Gastroesophageal sphincter (tissue), 4 donors: Measurements from ENCODE around the gene NIT2. TPM values are rescaled to one million over a fixed set of nuclear protein-coding genes. Genes with fewer than 3 reads are reported as not detected.

Experiments used
- ATAC-seq: fragments of 150-250 bp; one replicate; pipeline ENCODE4 v1.9.1; 2016; ENCODE audit warnings: mild to moderate bottlenecking, moderate library complexity
- H3K27ac ChIP-seq, 4 donors: fragments of 200-600 bp; sonication (generic) in 3 of 4; 1 replicate in 3 of 4; 2 replicates in 1 of 4; pipeline ENCODE4 v1.5.1; 2016 to 2019
- H3K27me3 ChIP-seq: fragments of 200-600 bp; sonication (generic); one replicate; pipeline ENCODE4 v1.5.1; 2019
- H3K36me3 ChIP-seq, 2 donors: fragments of 200-600 bp; sonication (generic); one replicate each; pipeline ENCODE4 v1.5.1; 2019; ENCODE audit warnings: control low read depth in 1 of 2
- H3K4me1 ChIP-seq, 3 donors: fragments of 200-600 bp; sonication (generic); 1 replicate in 2 of 3; 2 replicates in 1 of 3; pipeline ENCODE4 v1.5.1; 2016 to 2019; ENCODE audit warnings: control low read depth in 2 of 3
- H3K4me3 ChIP-seq, 2 donors: fragments of 200-600 bp; sonication (generic); one replicate each; pipeline ENCODE4 v1.5.1; 2019; ENCODE audit warnings: mild to moderate bottlenecking in 1 of 2, moderate library complexity in 1 of 2
- H3K9me3 ChIP-seq, 3 donors: fragments of 200-600 bp; sonication (generic); one replicate each; pipeline ENCODE4 v1.5.1; 2017 to 2019; ENCODE audit warnings: control low read depth in 2 of 3
- EP300 ChIP-seq: sonication (generic); formaldehyde crosslinking; IDR thresholded peaks from one replicate; pipeline ENCODE4 v1.6.1; 2017; ENCODE audit warnings: antibody characterized with exemption, mild to moderate bottlenecking
- POLR2A ChIP-seq, 2 donors: fragments of 450-650 bp; IDR thresholded peaks; one replicate each; pipeline ENCODE4 v1.6.1; 2017; ENCODE audit warnings: antibody characterized with exemption in 2 of 2, mild to moderate bottlenecking in 2 of 2, moderate library complexity in 1 of 2
- POLR2AphosphoS5 ChIP-seq: sonication (generic); formaldehyde crosslinking; IDR thresholded peaks from one replicate; pipeline ENCODE4 v1.6.1; 2017; ENCODE audit warnings: antibody characterized with exemption
- WGBS, 2 donors: methylation state at CpG; one replicate each; pipeline ENCODE4 v1.1.5; 2018; ENCODE audit warnings: low coverage in 1 of 2; 5-methylcytosine and 5-hydroxymethylcytosine counted together
- total RNA-seq, 4 donors: library from RNA; depleted of rRNA; stranded (reverse); fragments of >200 nt; gene quantifications; one replicate each; pipeline ENCODE4 v1.1.0, GENCODE V29; 2016
- TF ChIP-seq, protein P1 (sequence below), 4 experiments: fragments of 200-600 bp in 2 of 4; fragments of 450-650 bp in 2 of 4; sonication (generic) in 1 of 4; IDR thresholded peaks; one replicate each; pipeline ENCODE4 v1.5.1; 2017 to 2019; ENCODE audit warnings: antibody characterized with exemption in 4 of 4, mild to moderate bottlenecking in 2 of 4, moderate library complexity in 2 of 4

NIT2 gene
- total RNA-seq, 4 donors from 2014 or later = 13.0 to 39.7 (median 21.1) TPM

DNA sequence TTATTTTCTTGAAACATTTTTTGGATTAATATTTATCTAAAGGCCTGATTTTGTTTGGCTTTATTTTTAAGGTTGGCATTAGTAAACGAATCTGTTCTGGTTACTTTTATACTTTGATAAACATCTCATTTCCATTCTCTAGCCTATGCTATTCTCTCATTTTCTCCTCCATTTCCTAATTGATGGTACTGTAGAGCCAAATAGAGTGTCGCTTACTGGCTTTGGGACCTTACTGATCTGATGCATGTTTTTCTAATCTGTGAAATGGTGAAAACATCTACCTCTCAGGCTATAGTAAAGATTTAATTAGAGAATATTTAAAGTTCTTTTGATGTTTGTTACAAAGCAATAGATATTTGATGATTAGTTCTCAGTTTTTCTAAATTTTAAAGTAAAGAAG lies 68.3 kb downstream of the NIT2 start:
- WGBS, 2 donors = 8 to 20% methylated on average over 1 to 2 of the region's 2 CpGs
- Histone ChIP-seq H3K27me3 (no peaks in the 10 kb centered on the region), H3K4me1 (peaks cover 9 to 50% (median 17%) of the 10 kb centered on the region in 3 donors), H3K9me3 (peaks cover 0 to 9% (median 0%) of the 10 kb centered on the region in 3 donors), H3K4me3 (peak overlapping the region in 1 of 2 donors; percentile 92), H3K27ac (no peak overlapping the region), H3K36me3 (peaks cover 0 to 4% of the 10 kb centered on the region in 2 donors)
- no peak for ATAC-seq
- TF ChIP-seq, protein P1, sequence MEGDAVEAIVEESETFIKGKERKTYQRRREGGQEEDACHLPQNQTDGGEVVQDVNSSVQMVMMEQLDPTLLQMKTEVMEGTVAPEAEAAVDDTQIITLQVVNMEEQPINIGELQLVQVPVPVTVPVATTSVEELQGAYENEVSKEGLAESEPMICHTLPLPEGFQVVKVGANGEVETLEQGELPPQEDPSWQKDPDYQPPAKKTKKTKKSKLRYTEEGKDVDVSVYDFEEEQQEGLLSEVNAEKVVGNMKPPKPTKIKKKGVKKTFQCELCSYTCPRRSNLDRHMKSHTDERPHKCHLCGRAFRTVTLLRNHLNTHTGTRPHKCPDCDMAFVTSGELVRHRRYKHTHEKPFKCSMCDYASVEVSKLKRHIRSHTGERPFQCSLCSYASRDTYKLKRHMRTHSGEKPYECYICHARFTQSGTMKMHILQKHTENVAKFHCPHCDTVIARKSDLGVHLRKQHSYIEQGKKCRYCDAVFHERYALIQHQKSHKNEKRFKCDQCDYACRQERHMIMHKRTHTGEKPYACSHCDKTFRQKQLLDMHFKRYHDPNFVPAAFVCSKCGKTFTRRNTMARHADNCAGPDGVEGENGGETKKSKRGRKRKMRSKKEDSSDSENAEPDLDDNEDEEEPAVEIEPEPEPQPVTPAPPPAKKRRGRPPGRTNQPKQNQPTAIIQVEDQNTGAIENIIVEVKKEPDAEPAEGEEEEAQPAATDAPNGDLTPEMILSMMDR (IDR thresholded peaks at IDR 0.05) = no peak
- TF ChIP-seq POLR2AphosphoS5 (no peak), EP300 (no peak), POLR2A (IDR thresholded peaks at IDR 0.05) (no peak)

DNA sequence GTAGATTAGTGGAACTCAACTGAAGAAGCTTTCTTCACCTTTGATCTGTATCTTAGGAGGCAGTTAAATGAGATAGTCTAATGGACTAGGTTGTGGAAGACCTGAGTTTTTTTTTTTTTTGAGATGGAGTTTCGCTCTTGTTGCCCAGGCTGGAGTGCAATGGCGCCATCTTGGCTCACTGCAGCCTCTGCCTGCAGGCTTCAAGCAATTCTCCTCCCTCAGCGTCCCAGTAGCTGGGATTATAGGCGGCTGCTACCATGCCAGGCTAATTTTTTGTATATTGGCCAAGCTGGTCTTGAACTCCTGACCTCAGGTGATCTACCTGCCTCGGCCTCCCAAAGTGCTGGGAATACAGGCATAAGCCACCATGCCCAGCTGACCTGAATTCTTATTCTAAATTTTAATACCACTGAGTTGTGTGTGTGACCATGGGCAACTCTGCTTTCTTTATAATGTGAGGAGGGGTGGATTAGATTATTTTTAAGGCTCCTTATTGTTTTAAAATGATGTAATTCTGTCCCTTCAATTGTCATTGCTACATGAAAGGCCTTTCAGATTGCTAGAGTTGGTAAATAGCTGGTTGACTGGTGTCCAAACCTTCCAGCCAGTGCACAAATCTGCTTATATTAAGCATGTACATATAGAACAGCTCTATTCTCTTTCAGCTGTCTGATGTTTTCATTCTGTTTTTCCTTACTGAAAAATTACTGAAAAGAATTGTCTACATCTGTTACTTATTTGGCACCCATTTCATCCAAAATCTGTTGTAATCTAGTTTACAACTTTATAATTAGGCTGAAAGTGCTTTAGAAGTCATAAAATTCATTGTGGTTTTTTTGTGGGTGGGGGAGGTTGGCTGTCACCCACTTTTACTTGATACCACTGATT lies 69.0 kb downstream of the NIT2 start:
- no peak for ATAC-seq
- WGBS, 2 donors = 57 to 67% methylated on average over 1 to 5 of the region's 5 CpGs
- TF ChIP-seq POLR2A (IDR thresholded peaks at IDR 0.05) = no peak
- TF ChIP-seq, protein P1 (IDR thresholded peaks at IDR 0.05) = no peak
- no peak for TF ChIP-seq EP300
- no peak for TF ChIP-seq POLR2AphosphoS5

DNA sequence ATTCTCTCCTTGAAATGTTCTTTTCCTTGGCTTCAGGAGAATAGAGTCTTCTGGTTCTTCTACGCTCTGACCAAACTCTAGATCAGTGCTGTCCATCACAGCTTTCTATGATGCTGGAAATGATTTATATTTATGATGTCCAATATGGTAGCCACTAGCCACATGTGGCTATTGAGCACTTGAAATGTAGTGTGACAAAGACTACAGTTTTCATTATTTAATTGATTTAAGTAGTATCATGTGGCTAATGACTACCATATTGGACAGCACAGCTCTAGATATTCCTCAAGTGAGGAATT lies 69.6 kb downstream of the NIT2 start:
- no peak for ATAC-seq
- Histone ChIP-seq H3K4me3 (no peak overlapping the region), H3K27me3 (no peaks in the 10 kb centered on the region), H3K4me1 (peaks cover 9 to 37% (median 13%) of the 10 kb centered on the region in 3 donors), H3K9me3 (peaks cover 0 to 16% (median 0%) of the 10 kb centered on the region in 3 donors), H3K36me3 (peaks cover 0 to 4% of the 10 kb centered on the region in 2 donors), H3K27ac (no peak overlapping the region)
- 83 to 100% methylated on average over 1 of the region's 1 CpG for WGBS, 2 donors
- TF ChIP-seq POLR2AphosphoS5 (no peak), POLR2A (IDR thresholded peaks at IDR 0.05) (no peak)
- TF ChIP-seq, protein P1 (IDR thresholded peaks at IDR 0.05) = no peak

More for the DNA sequence above, 69.0 kb downstream of the NIT2 start:
- no peak overlapping the region for H3K4me3 ChIP-seq
- H3K9me3 ChIP-seq = peaks cover 0 to 16% (median 0%) of the 10 kb centered on the region in 3 donors
- H3K36me3 ChIP-seq = peaks cover 0 to 4% of the 10 kb centered on the region in 2 donors
- H3K4me1 ChIP-seq = peaks cover 9 to 43% (median 17%) of the 10 kb centered on the region in 3 donors
- no peaks in the 10 kb centered on the region for H3K27me3 ChIP-seq
- no peak overlapping the region for H3K27ac ChIP-seq

DNA sequence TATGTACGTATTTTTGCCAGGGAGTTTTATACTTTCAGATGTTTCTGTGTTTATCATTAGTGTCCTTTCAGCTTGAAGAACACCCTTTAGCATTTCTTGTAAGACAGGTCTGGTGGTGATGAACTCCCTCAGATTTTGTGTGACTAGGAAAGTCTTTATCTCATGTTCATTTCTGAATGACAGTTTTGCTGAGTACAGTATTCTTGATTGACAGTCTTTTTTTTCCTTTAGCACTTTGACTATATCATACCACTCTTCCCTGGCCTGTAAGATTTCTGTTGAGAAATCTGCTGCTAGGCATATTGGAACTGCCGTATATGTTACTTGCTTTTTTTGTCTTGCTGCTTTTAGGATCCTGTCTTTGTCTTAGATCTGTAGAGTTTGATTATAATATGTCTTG lies 72.6 kb downstream of the NIT2 start:
- H3K4me3 ChIP-seq = no peak overlapping the region
- peaks cover 0 to 10% of the 10 kb centered on the region in 2 donors for H3K36me3 ChIP-seq
- no peak overlapping the region for H3K27ac ChIP-seq
- H3K9me3 ChIP-seq = peaks cover 0 to 31% (median 0%) of the 10 kb centered on the region in 3 donors
- no peaks in the 10 kb centered on the region for H3K27me3 ChIP-seq
- no peak for TF ChIP-seq POLR2AphosphoS5
- TF ChIP-seq, protein P1 (IDR thresholded peaks at IDR 0.05) = no peak
- TF ChIP-seq EP300 = no peak
- TF ChIP-seq POLR2A (IDR thresholded peaks at IDR 0.05) = no peak
- peaks cover 3 to 22% (median 5%) of the 10 kb centered on the region in 3 donors for H3K4me1 ChIP-seq
- ATAC-seq = no peak
- 50 to 76% methylated on average over 2 of the region's 2 CpGs for WGBS, 2 donors
